ENCODE data around the gene RAPGEF2. TPM values are rescaled to one million over a fixed set of nuclear protein-coding genes. Genes with fewer than 3 reads are reported as not detected.

Gene RAPGEF2
- polyA plus RNA-seq, 1 donor (not counting 4 experiments of a cell fraction or from before 2014, with no cell fraction given): 23.8 TPM

GRCh38 chr4:159281771-159282170, 178.9 kb downstream of the RAPGEF2 start:
- no peaks in the 10 kb centered on the region for H3K79me2 ChIP-seq (ENCODE audit: control insufficient read depth, insufficient read depth, low read length)
- no peaks in the 10 kb centered on the region for H3K9me3 ChIP-seq (ENCODE audit: control insufficient read depth, low read depth, low read length)
- TF ChIP-seq EZH2 (IDR thresholded peaks at IDR 0.05; ENCODE audit: low read length) (no peak), CTCF (optimal IDR thresholded peaks at IDR 0.05 in 1 of 3, IDR thresholded peaks at IDR 0.05 in 1 of 3, conservative IDR thresholded peaks at IDR 0.05 in 1 of 3; ENCODE audit: extremely low read depth in 1 of 3, insufficient read depth in 2 of 3, low read length in 3 of 3) (no peak)
- DNase-seq (ENCODE audit: low read depth, low spot score) (no peak), FAIRE-seq (peak; percentile 91)
- peak overlapping the region; percentile 25 for H3K4me2 ChIP-seq (ENCODE audit: control insufficient read depth, extremely low read depth, insufficient read depth, low read depth, low read length)
- H3K4me3 ChIP-seq (ENCODE audit: control insufficient read depth in 2 of 3, extremely low read depth in 1 of 3, insufficient read depth in 2 of 3, low read depth in 1 of 3, low read length in 3 of 3): no peak overlapping the region
- H3K27me3 ChIP-seq (ENCODE audit: control insufficient read depth, extremely low read depth, insufficient read depth, low read length): no peaks in the 10 kb centered on the region
- H3K4me1 ChIP-seq (ENCODE audit: control insufficient read depth, extremely low read depth, insufficient read depth, low read length): peaks cover 31% of the 10 kb centered on the region
- dilution Hi-C loops (cut with MboI; ENCODE audit: extremely low pct_ligation_motif_present, low sequenced_read_pairs): no loop called here
- no peaks in the 10 kb centered on the region for H3K9me1 ChIP-seq (ENCODE audit: control insufficient read depth, extremely low read depth, insufficient read depth, low read length)
- H3K27ac ChIP-seq (ENCODE audit: control insufficient read depth, insufficient read depth, low read length): no peak overlapping the region
- H2AFZ ChIP-seq (ENCODE audit: control insufficient read depth, low read length): no peak overlapping the region
- no peak overlapping the region for H3K9ac ChIP-seq (ENCODE audit: control insufficient read depth, extremely low read depth, insufficient read depth, low read length)
- H4K20me1 ChIP-seq (ENCODE audit: control insufficient read depth, extremely low read depth, insufficient read depth, low read length): no peaks in the 10 kb centered on the region
- no peaks in the 10 kb centered on the region for H3K36me3 ChIP-seq (ENCODE audit: control insufficient read depth in 2 of 2, extremely low read depth in 1 of 2, insufficient read depth in 2 of 2, low read length in 2 of 2)

GRCh38 chr4:159282329-159282728, 179.4 kb downstream of the RAPGEF2 start:
- TF ChIP-seq EZH2 (IDR thresholded peaks at IDR 0.05; ENCODE audit: low read length) (no peak), CTCF (optimal IDR thresholded peaks at IDR 0.05 in 1 of 3, IDR thresholded peaks at IDR 0.05 in 1 of 3, conservative IDR thresholded peaks at IDR 0.05 in 1 of 3; ENCODE audit: extremely low read depth in 1 of 3, insufficient read depth in 2 of 3, low read length in 3 of 3) (no peak)
- H3K9me3 ChIP-seq (ENCODE audit: control insufficient read depth, low read depth, low read length): no peaks in the 10 kb centered on the region
- no peak for FAIRE-seq
- no peaks in the 10 kb centered on the region for H3K79me2 ChIP-seq (ENCODE audit: control insufficient read depth, insufficient read depth, low read length)
- H3K4me3 ChIP-seq (ENCODE audit: control insufficient read depth in 2 of 3, extremely low read depth in 1 of 3, insufficient read depth in 2 of 3, low read depth in 1 of 3, low read length in 3 of 3): no peak overlapping the region
- no peaks in the 10 kb centered on the region for H3K27me3 ChIP-seq (ENCODE audit: control insufficient read depth, extremely low read depth, insufficient read depth, low read length)
- H2AFZ ChIP-seq (ENCODE audit: control insufficient read depth, low read length): no peak overlapping the region
- dilution Hi-C loops (cut with MboI; ENCODE audit: extremely low pct_ligation_motif_present, low sequenced_read_pairs): no loop called here
- peaks cover 31% of the 10 kb centered on the region for H3K4me1 ChIP-seq (ENCODE audit: control insufficient read depth, extremely low read depth, insufficient read depth, low read length)
- H3K4me2 ChIP-seq (ENCODE audit: control insufficient read depth, extremely low read depth, insufficient read depth, low read depth, low read length): no peak overlapping the region
- H3K9me1 ChIP-seq (ENCODE audit: control insufficient read depth, extremely low read depth, insufficient read depth, low read length): no peaks in the 10 kb centered on the region
- no peaks in the 10 kb centered on the region for H3K36me3 ChIP-seq (ENCODE audit: control insufficient read depth in 2 of 2, extremely low read depth in 1 of 2, insufficient read depth in 2 of 2, low read length in 2 of 2)
- no peaks in the 10 kb centered on the region for H4K20me1 ChIP-seq (ENCODE audit: control insufficient read depth, extremely low read depth, insufficient read depth, low read length)
- H3K9ac ChIP-seq (ENCODE audit: control insufficient read depth, extremely low read depth, insufficient read depth, low read length): no peak overlapping the region
- H3K27ac ChIP-seq (ENCODE audit: control insufficient read depth, insufficient read depth, low read length): no peak overlapping the region
- DNase-seq (ENCODE audit: low read depth, low spot score): no peak

Measured in keratinocyte (primary cell).